OCI-LY7 (cell line): ENCODE data around the gene CHST7.

ENCODE experiments used
- CTCF ChIP-seq: fragments of 200-600 bp; sonication (generic); conservative IDR thresholded peaks from 2 replicates; pipeline ENCODE4 v1.5.1; 2014; ENCODE audit warnings: mild to moderate bottlenecking, antibody characterized with exemption, low read length, moderate library complexity, mixed read lengths
- EZH2phosphoT487 ChIP-seq: fragments of 200-600 bp; sonication (generic); IDR thresholded peaks from 2 replicates; pipeline ENCODE4 v1.6.1; 2018; ENCODE audit warnings: low read depth, borderline replicate concordance, mild to moderate bottlenecking, mixed run types, antibody characterized with exemption, low read length, moderate library complexity, mixed read lengths

GRCh38 chrX:46637938-46638337 is 64.4 kb downstream of the CHST7 start:
- TF ChIP-seq CTCF (no peak), EZH2phosphoT487 (no peak)
